ENCODE results near the gene PARD3B. TPM values are rescaled to one million over a fixed set of nuclear protein-coding genes. Genes with fewer than 3 reads are reported as not detected.

The PARD3B gene
- total and polyA plus RNA-seq, 2 of the 8 experiments (the other 6 are each of a cell fraction or from before 2014, with no cell fraction given): 1.2 to 5.7 TPM

DNA sequence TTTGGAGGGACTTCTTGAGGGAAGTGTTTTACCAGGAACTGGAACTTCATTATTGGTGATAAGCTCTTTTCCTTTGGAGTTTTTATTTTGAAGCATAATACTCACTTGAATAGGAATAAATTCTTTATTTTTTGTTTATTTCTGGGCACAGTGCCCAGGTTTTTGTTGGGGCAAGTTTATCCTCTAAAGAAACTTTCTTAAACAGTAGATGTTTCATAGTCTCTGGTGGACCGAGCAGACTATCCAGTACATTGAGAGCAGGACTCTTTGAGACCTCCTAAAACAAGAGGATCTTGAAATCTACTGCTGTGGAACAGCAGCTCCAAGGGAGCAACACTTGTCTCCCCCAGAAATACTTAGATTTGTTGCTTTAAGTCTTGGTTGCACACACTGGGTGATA lies 109.4 kb downstream of the PARD3B start:
- no peak overlapping the region for H4K91ac ChIP-seq (replicated peaks; ENCODE audit: insufficient read length, low read length)
- no peak overlapping the region for H4K5ac ChIP-seq (ENCODE audit: insufficient read length, low read depth, low read length)
- no peaks in the 10 kb centered on the region for H3K4me1 ChIP-seq (replicated peaks in 1 of 4; ENCODE audit: control insufficient read depth in 3 of 4, insufficient read depth in 4 of 4, low read length in 3 of 4)
- H3K79me1 ChIP-seq (ENCODE audit: low read depth, low read length): no peaks in the 10 kb centered on the region
- no peak overlapping the region for H3K56ac ChIP-seq (replicated peaks; ENCODE audit: insufficient read length, low read depth, low read length)
- H3K27ac ChIP-seq (ENCODE audit: low read depth, low read length): no peak overlapping the region
- no peak overlapping the region for H3K9ac ChIP-seq (replicated peaks in 1 of 4; ENCODE audit: extremely low read depth in 1 of 4, low read depth in 3 of 4, low read length in 3 of 4)
- no peak overlapping the region for H3K14ac ChIP-seq (ENCODE audit: insufficient read length)
- H2AFZ ChIP-seq (ENCODE audit: low read length): no peak overlapping the region
- no peak overlapping the region for H4K8ac ChIP-seq (ENCODE audit: extremely low read depth, insufficient read depth, low read length)
- H2AK5ac ChIP-seq (ENCODE audit: low read depth, low read length): no peak overlapping the region
- H4K20me1 ChIP-seq (replicated peaks in 1 of 2; ENCODE audit: control insufficient read depth in 1 of 2, insufficient read depth in 2 of 2, low read length in 2 of 2): no peaks in the 10 kb centered on the region
- H3K9me3 ChIP-seq (ENCODE audit: insufficient read depth in 2 of 2, low read depth in 1 of 2, low read length in 1 of 2): peaks cover 8 to 11% of the 10 kb centered on the region in 2 experiments; a peak in 1 of 4 replicates
- DNase-seq (ENCODE audit: low read depth in 1 of 2, low spot score in 2 of 2): no peak
- no peaks in the 10 kb centered on the region for H3K23me2 ChIP-seq (ENCODE audit: low read depth, low read length)
- no peak overlapping the region for H3K23ac ChIP-seq (ENCODE audit: insufficient read length)
- H3K4me3 ChIP-seq (ENCODE audit: extremely low read depth in 1 of 4, insufficient read depth in 2 of 4, low read depth in 3 of 4, low read length in 4 of 4): no peak overlapping the region
- H3K18ac ChIP-seq (ENCODE audit: extremely low read depth, low read length): no peak overlapping the region
- H2BK15ac ChIP-seq (ENCODE audit: low read length): no peak overlapping the region
- H2BK5ac ChIP-seq (ENCODE audit: low read depth, low read length): no peak overlapping the region
- no peak overlapping the region for H2BK20ac ChIP-seq (ENCODE audit: low read length)
- H2BK120ac ChIP-seq (replicated peaks; ENCODE audit: low read depth, low read length): no peak overlapping the region
- no peak overlapping the region for H3K4me2 ChIP-seq (ENCODE audit: insufficient read depth in 1 of 2, low read depth in 2 of 2, low read length in 2 of 2)
- H2BK12ac ChIP-seq (ENCODE audit: low read depth, low read length): no peak overlapping the region
- CTCF ChIA-PET (ENCODE audit: partially characterized antibody): interaction anchor here (1.3 kb wide), 1 partner anchor 22 kb away, joined by 3 read pairs; no protein-coding TSS in a partner anchor
- TF ChIP-seq, protein P1, sequence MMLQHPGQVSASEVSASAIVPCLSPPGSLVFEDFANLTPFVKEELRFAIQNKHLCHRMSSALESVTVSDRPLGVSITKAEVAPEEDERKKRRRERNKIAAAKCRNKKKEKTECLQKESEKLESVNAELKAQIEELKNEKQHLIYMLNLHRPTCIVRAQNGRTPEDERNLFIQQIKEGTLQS (IDR thresholded peaks at IDR 0.05; ENCODE audit: insufficient read depth, low read depth, low read length): no peak
- TF ChIP-seq SRF (IDR thresholded peaks at IDR 0.05; ENCODE audit: low read depth, low read length) (no peak), HDAC2 (IDR thresholded peaks at IDR 0.05; ENCODE audit: borderline replicate concordance in 1 of 2, low read depth in 2 of 2, low read length in 2 of 2) (no peak), GTF2F1 (IDR thresholded peaks at IDR 0.05; ENCODE audit: borderline replicate concordance, low read depth, low read length) (no peak), SP1 (IDR thresholded peaks at IDR 0.05; ENCODE audit: low read depth, low read length) (no peak), SAP30 (IDR thresholded peaks at IDR 0.05; ENCODE audit: insufficient read depth, insufficient replicate concordance, low read length) (no peak), NRF1 (IDR thresholded peaks at IDR 0.05; ENCODE audit: low read depth, low read length) (no peak), TCF12 (IDR thresholded peaks at IDR 0.05; ENCODE audit: low read depth, low read length) (no peak), SP4 (IDR thresholded peaks at IDR 0.05; ENCODE audit: low read length) (no peak), JUND (IDR thresholded peaks at IDR 0.05; ENCODE audit: low read length) (no peak), MAFK (IDR thresholded peaks at IDR 0.05; ENCODE audit: low read depth, low read length) (no peak), YY1 (IDR thresholded peaks at IDR 0.05; ENCODE audit: low read depth, low read length) (no peak)
- no peaks in the 10 kb centered on the region for H3K36me3 ChIP-seq (ENCODE audit: control insufficient read depth in 2 of 4, insufficient read depth in 4 of 4, low read length in 3 of 4)
- FAIRE-seq: no peak
- H3K27me3 ChIP-seq (replicated peaks in 1 of 4; ENCODE audit: control insufficient read depth in 3 of 4, extremely low read depth in 1 of 4, insufficient read depth in 3 of 4, low read length in 3 of 4): no peaks in the 10 kb centered on the region
- no peaks in the 10 kb centered on the region for H3K79me2 ChIP-seq (ENCODE audit: control insufficient read depth in 1 of 2, insufficient read depth in 2 of 2, low read length in 2 of 2)
- no peak overlapping the region for H3K4ac ChIP-seq (replicated peaks; ENCODE audit: insufficient read length, low read depth, low read length)
- 100% methylated on average over 1 of the region's 1 CpG; no CpG with 5 or more reads in 1 of the 2 experiments for WGBS, 2 experiments (ENCODE audit: extremely low coverage in 1 of 2, insufficient coverage in 1 of 2, insufficient read length in 1 of 2, insufficient replicate concordance in 2 of 2, low coverage in 1 of 2, low lambda C conversion rate in 2 of 2, missing lambda C conversion rate in 1 of 2)
- POLR2A ChIA-PET (ENCODE audit: partially characterized antibody): no interaction called here

All from H1 (cell line).